Measurements from ENCODE around the gene SPATA19.
A peak's percentile ranks its signal among the peaks of the same experiment; 100 is the strongest.

The SPATA19 gene

DNA sequence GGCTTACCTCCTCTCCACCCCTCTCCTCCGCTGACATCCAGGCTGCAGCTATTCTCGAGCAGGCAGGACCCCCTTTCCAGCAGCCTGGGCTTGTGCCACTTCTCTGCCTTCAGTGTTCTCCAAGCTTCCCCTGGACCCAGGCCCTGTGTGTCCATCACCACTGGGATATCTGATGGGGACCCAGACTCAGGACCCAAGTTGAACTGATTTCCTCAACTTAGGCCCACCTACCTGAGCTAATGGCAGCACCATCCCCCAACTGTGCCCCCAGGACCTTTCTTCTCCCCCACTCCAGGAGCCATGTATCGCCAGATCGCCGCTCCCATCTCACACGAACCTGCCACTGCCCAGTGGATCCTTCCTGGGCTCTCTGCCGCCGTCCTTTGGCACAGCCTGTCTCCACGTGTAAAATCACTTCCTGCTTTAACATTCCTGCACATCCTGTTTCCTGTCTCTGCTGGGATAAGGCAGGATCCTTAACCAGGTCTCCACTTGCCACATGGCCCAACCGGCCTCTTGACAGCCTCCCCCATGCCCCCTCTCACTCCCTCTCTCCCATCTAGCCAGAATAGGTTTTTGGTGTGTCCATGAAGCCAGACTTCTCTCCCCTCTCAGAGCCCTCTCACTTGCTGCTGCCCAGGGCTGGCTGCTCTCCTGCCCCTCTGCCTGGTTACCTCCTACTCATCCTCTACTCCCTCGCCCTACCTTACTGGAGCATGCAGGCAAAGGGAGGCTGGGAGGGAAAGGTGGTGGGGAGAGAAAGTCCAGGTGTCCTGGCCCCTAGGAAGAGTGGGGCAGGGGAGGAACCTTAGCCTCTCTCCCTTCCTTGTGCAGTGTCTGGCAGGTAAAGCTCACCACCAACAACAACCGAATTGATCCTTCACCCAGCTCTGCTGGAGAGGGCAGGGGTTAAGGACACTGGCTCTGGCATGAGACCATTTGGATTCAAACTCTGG, 9.4 kb downstream of the SPATA19 start:
- no peak for DNase-seq

DNA sequence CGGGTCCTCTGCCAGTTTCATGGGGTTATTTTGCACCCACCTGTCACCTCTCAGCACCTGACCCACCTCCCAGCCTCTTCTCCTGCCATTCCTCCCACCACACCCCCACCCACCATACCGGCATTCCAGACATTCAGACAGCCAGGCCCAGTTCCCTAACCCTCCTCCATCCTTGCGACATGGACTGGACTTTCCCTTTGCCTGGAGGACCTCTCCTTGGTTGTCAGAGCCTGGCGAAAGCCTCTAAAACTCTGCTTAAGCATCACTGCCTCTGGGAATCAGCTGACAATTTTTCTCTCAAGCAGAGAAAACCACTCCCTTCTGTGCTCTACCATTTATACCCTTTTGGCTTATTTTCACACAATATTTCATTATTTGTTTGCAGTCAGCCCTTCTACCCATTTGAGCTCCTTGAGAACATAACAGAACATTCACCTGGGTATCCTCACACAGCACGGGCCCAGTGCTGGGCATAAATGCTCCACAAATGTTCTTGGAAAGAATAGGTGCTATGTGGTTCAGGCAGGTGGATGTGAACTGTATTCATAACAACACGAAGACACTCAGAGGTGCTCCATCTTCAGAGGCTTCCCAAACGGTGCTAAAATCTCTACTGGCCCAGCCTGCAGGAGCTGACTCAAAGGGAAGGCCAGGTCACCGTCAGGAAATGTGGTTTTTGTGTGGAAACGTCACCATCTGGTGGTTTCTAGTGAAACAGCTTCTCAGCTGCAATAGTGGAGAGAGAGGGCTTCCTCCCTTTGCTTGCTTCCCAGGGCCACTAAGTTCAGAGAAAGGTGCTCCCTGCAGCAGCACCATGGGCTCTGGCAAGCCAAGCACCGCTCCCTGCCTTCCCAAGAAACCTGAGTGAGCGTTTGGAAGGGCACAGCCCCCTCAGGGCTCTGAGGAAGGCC, 10.4 kb downstream of the SPATA19 start:
- peak; percentile 80 for DNase-seq

DNA sequence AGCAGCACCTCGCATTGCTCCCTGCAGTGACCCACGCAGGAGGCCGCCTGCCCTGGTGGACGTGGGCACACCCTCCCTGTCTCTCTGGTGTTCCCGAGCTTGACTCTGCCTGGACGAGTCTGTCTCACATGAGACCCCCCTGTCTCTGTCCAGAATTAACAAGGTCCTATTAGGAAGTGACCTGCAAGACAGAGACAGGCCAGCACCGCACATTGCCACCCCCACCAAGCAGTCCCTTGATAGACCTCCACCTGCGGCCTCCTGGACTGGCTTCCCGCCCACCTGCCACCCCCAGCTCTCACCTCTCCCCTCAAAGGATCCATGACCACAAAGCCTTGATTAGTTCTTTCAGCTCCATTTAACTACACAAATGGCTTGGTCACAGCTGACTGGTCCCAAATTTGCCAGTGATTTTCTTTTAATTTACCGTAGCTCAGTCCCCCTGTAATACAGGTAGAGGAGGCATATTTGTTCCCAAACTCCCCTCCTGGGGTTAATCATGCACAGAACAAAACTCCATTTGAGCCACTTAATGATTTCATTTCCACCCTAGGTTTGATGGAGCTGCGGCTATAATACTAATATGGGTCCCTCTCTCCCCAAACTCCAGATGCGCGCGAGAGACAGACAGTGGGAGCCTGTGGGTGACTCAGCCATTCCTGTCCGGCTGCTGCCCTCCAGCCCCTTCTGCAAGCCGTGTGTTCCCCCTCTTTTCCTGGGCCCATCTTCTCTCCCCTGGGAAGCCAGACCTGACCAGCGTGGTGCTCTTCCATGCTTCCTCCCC, 11.2 kb downstream of the SPATA19 start:
- DNase-seq, result peak; percentile 91

DNA sequence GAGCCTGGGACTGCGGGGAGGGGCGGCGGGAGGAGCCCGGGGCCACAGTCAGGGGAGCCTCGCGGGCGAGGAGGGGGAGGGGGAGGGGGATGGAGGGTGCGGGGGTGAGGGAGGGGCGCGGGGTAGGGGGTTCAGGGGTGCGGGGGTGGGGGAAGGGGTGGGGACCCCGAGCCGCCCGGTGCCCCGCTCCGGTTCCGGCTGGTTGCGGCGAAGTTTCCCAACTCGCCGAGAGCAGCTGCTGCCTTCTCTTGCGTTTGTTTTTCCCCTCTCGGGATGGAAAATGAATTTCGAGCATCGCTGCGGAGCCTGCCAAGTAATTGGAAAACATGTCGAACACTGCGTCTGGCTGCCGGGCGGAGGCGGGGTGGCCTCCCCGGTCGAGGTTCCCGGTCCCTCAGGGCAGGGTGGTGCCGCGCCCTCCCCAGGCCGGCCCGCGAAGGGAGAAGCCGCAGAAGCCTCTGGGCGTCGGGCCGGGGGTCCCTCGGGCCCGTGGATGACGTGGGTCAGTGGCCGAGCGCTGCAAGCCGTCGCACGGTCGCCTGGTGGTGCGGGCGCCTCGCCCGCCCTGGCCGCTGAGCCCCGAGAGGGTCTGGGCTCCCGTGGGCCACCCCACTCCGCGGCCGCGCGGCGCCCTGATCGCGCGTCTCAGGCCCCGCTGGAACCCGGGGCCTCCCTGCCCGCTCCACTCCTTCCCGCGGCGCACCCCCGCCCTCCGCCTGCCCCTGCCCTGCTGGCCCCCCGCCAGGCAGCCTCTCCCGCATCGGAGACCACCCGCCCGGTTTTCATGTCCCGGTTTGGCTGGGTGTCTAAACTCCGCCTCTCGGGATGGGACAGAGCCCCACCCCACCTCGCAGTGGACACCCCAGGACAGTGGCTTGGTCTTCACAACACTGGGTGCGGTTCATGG, 12.1 kb downstream of the SPATA19 start:
- no peak for DNase-seq

DNA sequence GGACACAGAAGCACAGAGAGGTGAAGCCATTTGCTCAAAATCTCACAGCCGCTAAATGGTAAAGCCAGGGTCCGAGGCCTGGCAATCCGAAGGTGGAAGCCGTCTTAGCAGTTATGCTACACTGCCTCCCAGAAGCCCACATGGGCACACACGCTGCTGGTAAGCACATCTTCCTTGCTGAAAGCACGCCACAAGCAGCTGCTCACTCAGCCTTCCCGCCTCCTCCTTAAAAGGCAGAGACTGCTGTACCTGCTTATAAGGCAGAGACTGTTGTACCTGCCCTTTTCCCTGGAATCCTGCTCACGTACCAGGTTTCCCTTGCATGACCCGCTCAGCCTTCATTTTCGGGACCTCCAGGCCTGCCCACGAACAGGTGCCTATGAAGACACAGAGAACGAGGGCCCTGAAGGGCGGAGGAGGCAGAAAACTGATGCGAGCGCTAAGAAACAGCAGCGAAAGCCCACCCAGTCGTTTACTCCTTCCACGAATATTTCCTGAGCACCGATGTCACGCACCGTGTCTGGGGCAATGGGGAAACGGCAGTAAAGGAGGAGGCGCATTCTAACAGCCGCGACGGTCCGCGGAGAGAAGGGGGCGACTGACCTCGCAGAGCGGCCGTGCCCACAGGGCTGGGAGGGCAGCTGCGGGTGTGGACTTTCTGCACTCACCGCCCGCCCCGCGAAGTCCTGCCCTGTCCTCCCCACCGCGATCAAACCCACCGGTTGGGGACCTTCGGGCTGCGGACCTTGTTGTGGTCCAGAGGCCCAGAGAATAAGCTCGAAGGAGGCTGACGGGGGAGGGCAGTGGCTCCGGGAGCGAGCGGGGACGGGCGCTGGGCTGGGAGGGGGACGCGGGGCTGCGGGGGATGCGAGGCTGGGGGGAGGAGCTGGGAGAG, 13.0 kb downstream of the SPATA19 start:
- no peak for DNase-seq

DNA sequence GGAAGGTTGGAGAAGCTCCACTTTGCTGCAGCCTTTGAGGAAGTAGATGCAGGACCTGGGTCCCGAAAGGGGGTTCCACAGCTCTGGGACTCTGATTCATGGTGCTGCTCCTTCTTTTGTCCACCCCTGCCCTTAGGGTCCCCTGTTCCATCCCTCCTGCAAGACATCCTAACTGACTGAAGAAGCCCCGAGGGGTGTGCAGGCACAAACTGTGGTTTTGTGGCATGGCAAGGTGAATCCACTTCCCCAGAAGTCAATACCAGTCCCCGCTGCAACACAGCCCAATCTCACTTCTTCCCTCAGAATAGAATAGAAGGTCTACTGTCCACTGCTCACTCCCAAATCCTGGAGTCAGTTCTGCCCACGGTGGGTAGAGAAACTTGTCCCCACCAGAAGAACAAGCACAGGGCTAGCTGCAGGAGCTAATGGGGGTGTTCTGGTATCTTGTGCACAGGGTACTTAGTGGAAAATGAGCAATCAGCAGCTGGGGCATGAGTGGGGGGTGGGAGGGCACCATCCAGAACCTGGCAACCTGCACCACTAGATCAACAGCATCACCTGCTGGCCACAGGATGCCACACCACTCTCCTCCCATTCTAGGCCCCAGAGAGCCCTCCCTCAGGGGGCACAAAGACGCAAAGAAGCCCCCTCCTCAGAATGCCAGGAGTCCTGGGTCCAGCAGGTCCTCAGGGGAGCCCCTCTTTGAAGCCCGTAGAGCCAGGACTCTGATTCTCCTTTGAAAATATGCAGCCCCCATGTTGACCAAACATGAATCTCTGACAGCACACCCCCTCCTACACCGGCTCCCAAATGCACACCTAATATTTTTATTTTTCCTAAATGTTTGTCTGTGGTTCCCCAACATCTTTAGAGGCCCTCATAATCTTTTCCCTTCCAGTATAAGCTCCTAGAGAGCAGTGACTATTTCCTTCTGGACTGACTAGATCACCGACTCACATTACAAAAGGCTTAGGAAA, 14.1 kb downstream of the SPATA19 start:
- peak; percentile 23 for DNase-seq

DNA sequence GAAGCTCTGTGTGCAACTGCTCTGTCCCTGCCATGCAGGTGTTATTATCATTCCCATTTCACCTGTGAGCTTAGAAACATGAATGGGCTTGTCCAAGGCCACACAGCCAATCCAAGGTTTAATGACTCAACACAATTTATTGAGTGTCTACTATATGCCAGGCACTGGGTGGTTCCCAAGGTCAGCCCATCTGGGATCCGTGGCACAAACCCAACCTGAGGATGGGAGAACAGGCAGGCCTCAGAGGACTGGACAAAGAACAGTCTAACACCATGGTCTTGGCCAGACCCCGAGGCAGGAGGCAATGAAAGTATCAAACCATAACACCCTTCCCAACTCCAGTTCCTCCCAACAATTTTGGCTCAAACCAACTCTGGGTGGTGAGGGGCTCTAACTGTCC, 15.7 kb downstream of the SPATA19 start:
- DNase-seq, result no peak

DNA sequence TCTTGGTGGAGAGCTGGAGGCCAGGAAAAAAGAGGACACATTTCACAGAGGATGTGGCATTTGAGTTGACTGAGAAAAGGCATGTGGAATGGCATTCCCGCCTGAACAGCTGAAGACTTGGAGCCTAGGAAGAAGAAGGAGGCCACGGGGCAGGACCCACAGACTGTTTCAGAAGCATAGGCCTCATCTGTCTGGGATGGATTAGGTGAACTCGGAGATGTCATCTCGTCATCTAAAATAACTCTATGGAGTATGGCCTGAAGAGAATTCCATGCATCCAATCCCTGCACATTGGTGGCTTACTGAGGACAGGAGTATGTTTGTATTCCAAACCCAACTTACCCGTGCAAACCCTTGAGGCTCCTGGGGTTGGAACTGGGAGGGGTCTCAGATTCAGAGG, 16.4 kb downstream of the SPATA19 start:
- no peak for DNase-seq

DNA sequence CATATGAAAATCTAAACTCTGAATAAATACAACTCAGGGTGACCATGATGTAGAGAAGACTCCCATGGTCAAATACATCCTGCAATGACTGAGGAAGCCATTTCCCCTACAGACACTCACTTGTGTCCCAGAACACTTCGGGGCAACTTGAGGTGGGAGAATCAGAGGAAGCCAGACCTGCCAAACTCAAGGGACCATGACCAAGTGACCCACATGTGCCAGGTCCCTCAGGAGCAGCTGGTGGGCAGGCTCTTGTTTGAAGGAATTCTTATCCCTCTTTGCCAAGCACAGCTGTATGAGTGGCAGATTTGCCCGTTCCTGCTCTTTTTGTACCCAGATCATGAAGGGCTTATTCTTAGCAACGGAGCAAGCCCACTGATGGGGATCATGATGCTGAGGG, 17.8 kb downstream of the SPATA19 start:
- DNase-seq, result no peak

DNA sequence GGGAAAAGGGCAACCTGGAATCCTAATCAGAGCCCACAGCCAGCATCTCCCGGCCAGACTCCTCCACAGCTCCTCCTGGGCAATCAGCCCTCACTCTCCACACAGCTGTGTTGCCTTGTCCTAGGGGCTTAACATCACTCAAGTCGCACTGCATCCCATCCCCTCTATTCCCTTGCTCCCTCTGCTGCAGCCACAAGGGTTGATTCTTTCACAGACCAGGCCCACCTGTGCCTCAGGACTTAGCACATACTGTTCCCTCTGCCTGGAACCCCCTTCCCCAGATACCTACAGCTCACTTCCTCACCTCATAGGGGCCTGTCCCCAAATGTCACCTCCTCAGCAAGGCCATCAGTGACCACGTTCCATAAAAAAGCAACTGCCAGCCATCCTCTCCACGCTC, 18.4 kb downstream of the SPATA19 start:
- no peak for DNase-seq

DNA sequence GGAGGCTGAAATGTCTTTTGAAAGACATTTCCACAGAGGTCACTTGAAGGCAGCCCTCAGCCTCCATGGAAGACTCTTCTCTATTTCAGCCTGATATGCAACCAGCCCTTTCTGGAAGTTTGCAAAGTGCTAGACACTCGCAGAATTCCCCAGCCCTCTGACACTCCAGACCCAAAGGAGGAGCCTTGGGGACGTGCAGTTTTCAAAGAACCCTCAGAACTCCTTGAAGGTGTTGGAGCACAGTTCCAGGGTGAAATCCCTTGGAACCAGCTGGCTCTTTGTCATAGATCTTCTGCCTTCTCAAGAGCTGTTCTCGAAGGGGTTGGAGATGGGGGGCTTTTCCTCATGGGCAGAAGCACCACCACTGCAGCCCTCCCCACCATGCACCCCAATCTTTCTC, 19.6 kb downstream of the SPATA19 start:
- DNase-seq, result no peak

DNA sequence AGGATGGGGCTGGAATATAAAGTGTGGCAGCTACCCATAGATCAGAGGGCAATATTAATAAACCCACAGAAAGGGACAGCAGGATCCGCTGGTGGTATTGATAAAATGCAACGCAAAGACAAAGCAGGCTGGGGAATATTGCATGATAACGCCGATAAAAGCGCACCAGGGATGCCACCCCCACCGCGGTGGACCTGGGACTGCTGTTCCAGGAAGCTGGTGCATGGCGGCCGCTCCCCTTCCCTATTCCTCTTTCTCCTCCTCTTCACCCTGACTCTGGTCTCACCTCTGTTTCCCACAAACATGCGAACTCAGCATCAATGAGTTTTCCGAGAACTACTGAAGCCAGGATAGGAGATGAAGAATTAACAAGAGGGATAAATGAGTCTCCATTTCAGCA, 20.2 kb downstream of the SPATA19 start:
- no peak for DNase-seq

DNA sequence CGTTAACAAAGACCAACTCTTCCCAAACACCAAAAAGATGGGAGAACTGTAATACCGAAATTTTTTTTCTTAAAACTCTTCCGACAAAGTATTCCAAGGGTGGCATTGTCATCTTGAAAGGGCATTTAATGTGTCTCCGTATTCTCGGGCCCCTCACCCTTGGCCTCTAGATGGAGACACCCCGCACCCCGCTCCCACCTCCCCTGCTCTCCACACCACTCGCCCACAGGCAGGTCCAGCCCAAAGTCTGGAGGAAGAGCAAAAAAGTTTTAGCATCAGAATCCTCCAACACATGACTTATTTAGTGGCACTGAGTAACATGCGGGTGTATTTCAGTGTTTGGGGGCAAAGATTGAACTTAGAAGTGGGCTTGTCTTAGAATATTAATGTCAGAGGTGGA, 20.7 kb downstream of the SPATA19 start:
- no peak for DNase-seq

DNA sequence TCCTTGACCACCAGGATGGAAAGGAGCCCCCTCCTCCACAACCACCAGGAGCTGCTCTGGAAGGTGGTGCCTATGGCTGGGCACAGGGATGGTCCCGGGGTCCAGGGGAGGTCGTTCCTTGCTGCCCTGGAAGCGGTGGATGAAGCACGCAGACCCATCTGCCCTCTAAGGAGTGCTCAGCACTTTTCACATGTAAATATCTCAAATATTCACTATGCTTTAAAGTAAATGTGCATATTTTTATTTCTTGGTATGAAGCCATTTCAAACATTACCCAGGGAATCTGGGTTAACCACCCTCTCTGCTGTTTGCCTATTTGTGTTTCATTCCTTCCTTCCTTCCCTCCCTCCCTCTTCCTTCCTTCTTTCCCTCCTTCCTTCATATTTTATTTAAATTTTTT, 21.7 kb downstream of the SPATA19 start:
- DNase-seq, result no peak

DNA sequence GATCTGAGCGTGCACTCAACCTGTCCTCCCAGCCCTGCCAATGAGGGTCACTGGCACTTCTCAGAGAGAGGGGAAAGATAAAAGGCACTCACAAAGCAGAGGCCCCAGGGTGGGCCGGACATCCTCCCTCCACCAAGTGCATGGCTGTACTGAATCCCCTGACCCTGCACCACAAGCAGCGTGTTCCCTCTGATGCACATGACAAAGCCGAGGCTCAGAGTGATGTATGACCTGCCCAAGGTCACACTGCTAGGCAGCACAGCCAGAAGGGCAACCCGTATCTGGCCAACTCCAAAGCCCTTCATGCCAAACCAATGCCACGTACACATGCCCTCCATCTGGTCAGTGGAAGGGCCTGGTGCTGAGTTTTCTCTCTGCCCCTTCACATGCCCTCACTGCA, 22.1 kb downstream of the SPATA19 start:
- no peak for DNase-seq

DNA sequence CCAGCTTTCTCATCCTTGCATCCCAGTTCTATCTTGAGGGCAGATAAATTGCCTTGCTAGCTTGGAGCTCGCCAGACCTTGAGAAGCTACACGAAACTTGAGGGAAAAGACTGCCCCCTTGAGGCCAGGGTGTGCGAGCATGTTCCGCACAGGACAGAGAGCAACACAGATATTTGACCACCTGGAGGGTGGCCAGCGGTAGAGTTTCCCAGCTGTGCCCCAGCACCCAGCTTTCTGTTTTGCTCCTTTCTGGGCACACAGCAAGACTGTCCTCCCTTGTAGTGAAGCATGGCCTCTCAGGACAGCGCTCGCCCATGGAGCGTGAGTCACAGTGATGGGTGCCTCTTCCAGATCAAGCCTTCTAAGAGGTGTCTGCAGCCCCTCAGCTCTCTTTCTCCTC, 23.5 kb downstream of the SPATA19 start:
- peak; percentile 79 for DNase-seq

DNA sequence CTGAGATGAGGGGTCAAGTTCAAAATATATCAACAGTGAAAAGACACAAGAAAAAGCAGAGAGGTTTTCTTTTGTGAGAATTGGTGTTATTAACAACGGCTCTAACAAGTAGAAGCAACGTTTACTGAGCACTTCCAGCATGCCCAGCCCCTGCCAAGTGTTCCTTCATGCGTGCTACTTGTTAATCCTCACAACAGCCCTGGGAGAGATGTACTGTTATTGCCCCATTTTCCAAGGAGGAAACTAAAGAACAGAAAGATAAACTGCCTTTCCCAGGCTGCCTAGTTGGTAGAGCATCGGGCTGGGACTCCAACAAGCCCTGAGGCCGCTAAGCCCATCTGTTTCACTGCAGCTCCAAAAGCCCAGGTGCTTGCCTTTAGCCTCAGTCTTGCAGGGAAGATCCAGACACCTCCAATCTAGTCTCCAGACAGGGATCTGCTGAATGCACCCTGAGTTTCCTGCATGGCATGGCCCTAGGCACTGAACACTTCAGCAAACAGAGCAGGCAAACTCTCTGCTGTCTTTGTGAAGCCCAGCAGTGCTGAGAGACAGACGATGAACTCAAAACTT, 25.5 kb downstream of the SPATA19 start:
- DNase-seq, result no peak

DNA sequence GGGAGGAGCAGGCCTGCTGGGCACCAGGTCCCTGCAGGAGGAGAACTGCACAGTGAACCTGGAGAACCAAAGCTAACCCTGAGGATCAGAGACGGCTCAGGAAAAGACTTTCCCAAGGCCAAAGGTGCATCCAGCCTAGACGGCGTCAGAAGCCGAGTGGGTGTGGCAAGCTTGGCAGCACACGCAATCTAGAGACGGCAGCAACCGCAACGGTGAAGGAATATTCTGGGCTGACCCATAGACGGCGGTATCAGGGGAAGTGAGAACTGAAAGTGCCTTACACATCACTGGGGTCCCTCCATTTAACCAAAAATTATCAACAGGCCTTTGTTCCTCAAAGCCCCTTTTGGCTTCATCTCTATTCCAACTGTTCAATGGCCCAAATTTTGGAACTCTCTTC, 26.2 kb downstream of the SPATA19 start:
- no peak for DNase-seq

DNA sequence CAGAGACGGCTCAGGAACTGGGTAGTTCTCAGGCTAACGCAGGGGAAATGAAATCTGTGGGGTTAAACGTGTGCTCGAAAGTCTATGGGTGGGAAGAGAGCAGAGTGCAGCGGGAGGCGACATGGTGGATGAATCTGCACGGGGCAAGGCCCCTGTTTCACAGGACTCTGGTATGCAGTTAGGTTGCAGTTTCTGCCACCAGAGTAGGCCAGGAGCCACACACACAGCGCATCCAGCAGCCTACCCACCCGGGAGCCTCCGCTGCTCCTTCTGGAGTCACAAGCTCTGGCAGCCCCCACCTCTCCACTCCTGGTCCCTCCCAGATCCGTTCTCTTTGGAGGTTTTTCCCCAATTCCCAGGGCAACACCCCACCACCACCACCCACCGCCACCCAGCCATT, 27.0 kb downstream of the SPATA19 start:
- no peak for DNase-seq
